Keratinocyte (primary cell): Measurements from ENCODE around the gene NOL3. TPM values are rescaled to one million over a fixed set of nuclear protein-coding genes. Genes with fewer than 3 reads are reported as not detected.

Experiments used
- DNase-seq: peaks from one replicate; pipeline ENCODE4 v3.0.0-alpha.2; 2011; ENCODE audit warnings: low read depth, missing footprints, low spot score
- FAIRE-seq: peaks from 2 replicates; lab custom pipeline; 2011; peaks lifted over from hg19 to GRCh38; lab: Jason Lieb, UNC
- H2AFZ ChIP-seq: 2 replicates; pipeline ENCODE4 v1.6.0; 2012; ENCODE audit warnings: low read length, control low read depth, inconsistent platforms; ENCODE audit not compliant: control insufficient read depth
- H3K27ac ChIP-seq: 2 replicates; pipeline ENCODE4 v1.5.1; 2011; ENCODE audit warnings: low read length; ENCODE audit not compliant: control insufficient read depth, insufficient read depth
- H3K27me3 ChIP-seq: 3 replicates; pipeline ENCODE4 v1.6.0; 2011; ENCODE audit warnings: low read length; ENCODE audit not compliant: control insufficient read depth, insufficient read depth; ENCODE audit errors: extremely low read depth
- H3K36me3 ChIP-seq, 2 experiments: 2 replicates in 1 of 2; 3 replicates in 1 of 2; pipeline ENCODE4 v1.5.1; 2011; ENCODE audit warnings: low read length in 2 of 2, mild to moderate bottlenecking in 1 of 2; ENCODE audit not compliant: control insufficient read depth in 2 of 2, insufficient read depth in 2 of 2; ENCODE audit errors: extremely low read depth in 1 of 2
- H3K4me1 ChIP-seq: 3 replicates; pipeline ENCODE4 v1.5.1; 2011; ENCODE audit warnings: low read length; ENCODE audit not compliant: control insufficient read depth, insufficient read depth; ENCODE audit errors: extremely low read depth
- H3K4me2 ChIP-seq: 3 replicates; pipeline ENCODE4 v1.6.0; 2011; ENCODE audit warnings: low read depth, low read length; ENCODE audit not compliant: control insufficient read depth, insufficient read depth; ENCODE audit errors: extremely low read depth
- H3K4me3 ChIP-seq, 3 experiments: fragments of 200-600 bp in 1 of 3; sonication (generic) in 1 of 3; 2 replicates in 2 of 3; 3 replicates in 1 of 3; pipeline ENCODE4 v1.5.1; 2011 to 2016; ENCODE audit warnings: low read length in 3 of 3, mild to moderate bottlenecking in 3 of 3, control low read depth in 2 of 3, inconsistent platforms in 1 of 3, low read depth in 1 of 3, mixed read lengths in 1 of 3, mixed run types in 1 of 3, moderate library complexity in 1 of 3; ENCODE audit not compliant: control insufficient read depth in 2 of 3, insufficient read depth in 2 of 3; ENCODE audit errors: extremely low read depth in 1 of 3
- H3K79me2 ChIP-seq: 2 replicates; pipeline ENCODE4 v1.6.0; 2012; ENCODE audit warnings: low read length; ENCODE audit not compliant: control insufficient read depth, insufficient read depth
- H3K9ac ChIP-seq: 3 replicates; pipeline ENCODE4 v1.6.0; 2011; ENCODE audit warnings: low read length; ENCODE audit not compliant: control insufficient read depth, insufficient read depth; ENCODE audit errors: extremely low read depth
- H3K9me1 ChIP-seq: 3 replicates; pipeline ENCODE4 v1.6.0; 2011; ENCODE audit warnings: low read length; ENCODE audit not compliant: control insufficient read depth, insufficient read depth; ENCODE audit errors: extremely low read depth
- H3K9me3 ChIP-seq: 2 replicates; pipeline ENCODE4 v1.5.1; 2012; ENCODE audit warnings: low read depth, low read length; ENCODE audit not compliant: control insufficient read depth
- H4K20me1 ChIP-seq: 3 replicates; pipeline ENCODE4 v1.6.0; 2011; ENCODE audit warnings: low read length; ENCODE audit not compliant: control insufficient read depth, insufficient read depth; ENCODE audit errors: extremely low read depth
- EZH2 ChIP-seq: IDR thresholded peaks from one replicate; pipeline ENCODE4 v1.6.1; 2012; ENCODE audit warnings: inconsistent platforms, mild to moderate bottlenecking, low read length, moderate library complexity
- dilution Hi-C: fragments of 300-500 bp; cut with MboI; formaldehyde crosslinking; loops from one replicate; pipeline ENCODE4 v1.7.0; 2020; ENCODE audit warnings: low sequenced_read_pairs; ENCODE audit not compliant: extremely low pct_ligation_motif_present
- polyA plus RNA-seq, 5 experiments: library from polyadenylated mRNA; depleted of rRNA in 3 of 5; stranded (reverse) in 3 of 5; stranded (forward) in 1 of 5; unstranded in 1 of 5; fragments of >200 nt; gene quantifications; 1 replicate in 1 of 5; 2 replicates in 3 of 5; 3 replicates in 1 of 5; pipeline versions ENCODE4 v1.2.1 to v1.2.3, GENCODE V29; 2011 to 2012; ENCODE audit warnings: missing spikeins in 2 of 5, low read depth in 1 of 5, low replicate concordance in 1 of 5
- TF ChIP-seq, protein P1 (sequence below), 3 experiments: IDR thresholded peaks in 1 of 3; conservative IDR thresholded peaks in 1 of 3; optimal IDR thresholded peaks in 1 of 3; 2 replicates in 2 of 3; 3 replicates in 1 of 3; pipeline versions ENCODE3 to v1.5.1; 2011; ENCODE audit warnings: low read length in 3 of 3, mild to moderate bottlenecking in 3 of 3, moderate library complexity in 2 of 3, control low read depth in 1 of 3, inconsistent platforms in 1 of 3; ENCODE audit not compliant: insufficient read depth in 2 of 3; ENCODE audit errors: extremely low read depth in 1 of 3

Gene NOL3
- polyA plus RNA-seq, 1 donor (not counting 4 experiments of a cell fraction or from before 2014, with no cell fraction given), result 16.8 TPM

GRCh38 chr16:67129422-67129821 is 40.9 kb upstream of the NOL3 start:
- Histone ChIP-seq H3K36me3 (peaks cover 25 to 34% of the 10 kb centered on the region in 2 experiments), H3K9ac (no peak overlapping the region), H3K27me3 (no peaks in the 10 kb centered on the region), H4K20me1 (no peaks in the 10 kb centered on the region), H3K9me3 (no peaks in the 10 kb centered on the region), H3K27ac (no peak overlapping the region), H3K79me2 (no peaks in the 10 kb centered on the region), H3K9me1 (no peaks in the 10 kb centered on the region), H3K4me3 (no peak overlapping the region), H3K4me2 (no peak overlapping the region), H3K4me1 (no peaks in the 10 kb centered on the region), H2AFZ (no peak overlapping the region)
- DNase-seq (no peak), FAIRE-seq (no peak)
- TF ChIP-seq, protein P1, sequence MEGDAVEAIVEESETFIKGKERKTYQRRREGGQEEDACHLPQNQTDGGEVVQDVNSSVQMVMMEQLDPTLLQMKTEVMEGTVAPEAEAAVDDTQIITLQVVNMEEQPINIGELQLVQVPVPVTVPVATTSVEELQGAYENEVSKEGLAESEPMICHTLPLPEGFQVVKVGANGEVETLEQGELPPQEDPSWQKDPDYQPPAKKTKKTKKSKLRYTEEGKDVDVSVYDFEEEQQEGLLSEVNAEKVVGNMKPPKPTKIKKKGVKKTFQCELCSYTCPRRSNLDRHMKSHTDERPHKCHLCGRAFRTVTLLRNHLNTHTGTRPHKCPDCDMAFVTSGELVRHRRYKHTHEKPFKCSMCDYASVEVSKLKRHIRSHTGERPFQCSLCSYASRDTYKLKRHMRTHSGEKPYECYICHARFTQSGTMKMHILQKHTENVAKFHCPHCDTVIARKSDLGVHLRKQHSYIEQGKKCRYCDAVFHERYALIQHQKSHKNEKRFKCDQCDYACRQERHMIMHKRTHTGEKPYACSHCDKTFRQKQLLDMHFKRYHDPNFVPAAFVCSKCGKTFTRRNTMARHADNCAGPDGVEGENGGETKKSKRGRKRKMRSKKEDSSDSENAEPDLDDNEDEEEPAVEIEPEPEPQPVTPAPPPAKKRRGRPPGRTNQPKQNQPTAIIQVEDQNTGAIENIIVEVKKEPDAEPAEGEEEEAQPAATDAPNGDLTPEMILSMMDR (optimal IDR thresholded peaks at IDR 0.05 in 1 of 3, IDR thresholded peaks at IDR 0.05 in 1 of 3, conservative IDR thresholded peaks at IDR 0.05 in 1 of 3; ENCODE audit: extremely low read depth in 1 of 3, insufficient read depth in 2 of 3, low read length in 3 of 3), result no peak
- TF ChIP-seq EZH2, result no peak
- dilution Hi-C loops, result no loop called here

DNA sequence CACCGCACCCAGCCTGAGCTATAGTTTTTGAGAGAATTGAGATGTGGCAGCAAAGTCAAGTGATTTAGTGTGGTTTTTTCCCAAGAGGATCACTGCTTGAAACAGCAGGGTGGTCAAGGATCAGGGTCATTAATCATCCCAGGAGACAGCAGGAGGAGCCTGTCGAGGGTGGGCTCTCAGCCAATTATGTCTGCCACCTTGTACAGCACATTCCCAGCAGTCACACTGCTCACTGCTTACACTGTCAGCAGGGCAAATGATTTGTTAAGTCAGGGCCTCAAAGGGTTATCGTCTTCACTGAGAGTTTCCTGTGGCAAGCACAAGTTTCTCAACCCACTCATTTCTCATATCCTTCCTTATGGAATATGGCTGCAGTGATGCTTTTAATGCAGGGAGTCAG is 32.7 kb upstream of the NOL3 start:
- DNase-seq (no peak), FAIRE-seq (no peak)
- no peaks in the 10 kb centered on the region for H3K4me1 ChIP-seq
- H4K20me1 ChIP-seq, result no peaks in the 10 kb centered on the region
- dilution Hi-C loops, result no loop called here
- peaks cover 20 to 36% of the 10 kb centered on the region in 2 experiments for H3K36me3 ChIP-seq
- H3K4me2 ChIP-seq, result no peak overlapping the region
- H3K9me3 ChIP-seq, result no peaks in the 10 kb centered on the region
- no peak overlapping the region for H3K27ac ChIP-seq
- no peaks in the 10 kb centered on the region for H3K27me3 ChIP-seq
- no peak overlapping the region for H3K4me3 ChIP-seq
- TF ChIP-seq, protein P1 (optimal IDR thresholded peaks at IDR 0.05 in 1 of 3, IDR thresholded peaks at IDR 0.05 in 1 of 3, conservative IDR thresholded peaks at IDR 0.05 in 1 of 3; ENCODE audit: extremely low read depth in 1 of 3, insufficient read depth in 2 of 3, low read length in 3 of 3), result no peak
- no peak for TF ChIP-seq EZH2
- no peak overlapping the region for H3K9ac ChIP-seq
- H2AFZ ChIP-seq, result no peak overlapping the region
- no peaks in the 10 kb centered on the region for H3K9me1 ChIP-seq
- no peaks in the 10 kb centered on the region for H3K79me2 ChIP-seq
